T-helper 2 cell treated with Interferon-gamma antibody and Interleukin-4, amounts not matched to agents 100 ng/mL and 5 ng/mL, for 36 hours (primary cell): ENCODE measurements around the gene TMEM198. TPM values are rescaled to one million over a fixed set of nuclear protein-coding genes. Genes with fewer than 3 reads are reported as not detected.

ENCODE experiments used
- intact Hi-C: fragments of 100-400 bp; cut with micrococcal nuclease; formaldehyde crosslinking; loops from one replicate; pipeline ENCODE4 v1.15.1; 2023
- total RNA-seq: library from RNA; stranded (reverse); gene quantifications from 2 replicates; pipeline ENCODE4 v1.2.3, GENCODE V29; 2022

The TMEM198 gene
- total RNA-seq, 1 donor from 2014 or later, result 0.41 TPM

DNA sequence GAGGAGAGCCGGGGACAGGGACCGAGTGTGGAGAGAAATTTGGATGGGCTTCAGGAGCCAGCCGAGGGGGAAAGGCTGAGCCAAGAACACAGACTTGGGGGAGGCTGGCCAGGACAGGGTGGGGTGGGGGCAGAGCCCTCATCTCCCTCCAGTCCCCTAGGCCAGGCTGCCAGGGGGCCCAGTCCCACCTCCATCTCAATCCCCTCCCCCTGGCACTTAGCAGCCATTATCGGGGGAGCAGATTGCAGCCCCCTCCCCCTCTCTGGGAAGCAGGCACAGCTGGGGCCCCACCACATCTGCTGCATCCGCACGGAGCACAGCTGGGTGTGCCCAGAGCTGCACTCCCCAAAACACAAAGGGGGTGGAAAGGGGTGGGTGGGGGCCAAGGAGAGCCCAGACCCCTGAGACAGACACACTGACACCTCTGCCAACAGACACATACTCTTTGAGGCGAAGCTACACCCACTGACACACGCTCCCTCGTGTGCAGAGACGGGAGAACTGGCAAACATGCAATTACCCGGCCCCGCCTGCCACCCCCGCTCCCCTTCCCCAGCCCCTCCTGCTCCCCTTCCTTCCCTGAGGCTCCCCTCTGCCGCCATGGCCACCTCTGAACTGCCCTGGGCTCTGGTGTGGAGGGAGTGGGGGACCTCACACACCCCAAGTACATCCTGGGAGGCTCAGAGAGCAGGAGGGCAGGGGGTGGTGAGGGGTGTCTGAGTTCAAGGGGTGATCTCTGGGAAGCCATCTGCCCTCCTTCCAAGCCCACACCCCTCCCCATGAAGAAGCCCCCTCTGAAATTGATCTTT, 34.7 kb upstream of the TMEM198 start:
- intact Hi-C loops, result loop anchor here (1.0 kb wide), 1 partner anchor 11 kb away; the partner anchor contains the start of gene GMPPA

DNA sequence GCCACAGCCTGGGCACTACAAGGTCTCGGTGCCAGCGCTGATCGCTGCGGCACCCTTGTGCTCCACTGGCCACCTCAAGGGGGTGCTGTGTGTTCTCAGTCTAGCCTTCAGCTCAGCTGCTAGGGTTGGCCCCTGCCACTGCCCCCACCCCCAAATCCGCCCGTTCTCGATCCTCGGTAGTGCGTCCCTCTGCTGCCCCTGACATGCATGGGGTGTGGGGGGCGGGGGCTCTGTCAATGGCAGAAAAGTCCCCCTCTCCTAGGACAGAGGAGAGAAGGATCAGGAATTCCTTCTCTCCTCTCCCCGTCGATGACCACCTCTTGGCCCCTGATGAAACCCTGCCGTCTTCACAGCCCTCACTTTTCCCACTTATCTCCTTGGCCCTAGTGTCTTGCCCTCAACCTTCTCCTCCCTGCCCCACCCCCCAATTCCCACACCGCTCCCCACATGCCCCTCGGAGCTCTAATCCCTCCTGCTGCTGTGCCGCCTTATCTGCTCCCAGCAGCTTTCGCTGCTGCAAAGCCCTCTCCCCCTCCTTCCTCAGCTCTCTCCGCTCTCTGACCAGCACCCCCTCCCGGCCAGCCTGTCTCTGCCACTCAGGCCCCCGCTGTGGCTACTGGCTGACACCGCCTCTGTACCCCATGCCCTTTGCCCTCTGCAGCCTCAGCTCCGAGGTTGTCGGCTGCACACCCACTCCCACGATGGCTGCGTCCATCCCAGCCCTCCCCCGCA, 33.9 kb upstream of the TMEM198 start:
- intact Hi-C loops, result loop anchor here (1.0 kb wide), 1 partner anchor 12 kb away; the partner anchor contains the start of gene GMPPA

DNA sequence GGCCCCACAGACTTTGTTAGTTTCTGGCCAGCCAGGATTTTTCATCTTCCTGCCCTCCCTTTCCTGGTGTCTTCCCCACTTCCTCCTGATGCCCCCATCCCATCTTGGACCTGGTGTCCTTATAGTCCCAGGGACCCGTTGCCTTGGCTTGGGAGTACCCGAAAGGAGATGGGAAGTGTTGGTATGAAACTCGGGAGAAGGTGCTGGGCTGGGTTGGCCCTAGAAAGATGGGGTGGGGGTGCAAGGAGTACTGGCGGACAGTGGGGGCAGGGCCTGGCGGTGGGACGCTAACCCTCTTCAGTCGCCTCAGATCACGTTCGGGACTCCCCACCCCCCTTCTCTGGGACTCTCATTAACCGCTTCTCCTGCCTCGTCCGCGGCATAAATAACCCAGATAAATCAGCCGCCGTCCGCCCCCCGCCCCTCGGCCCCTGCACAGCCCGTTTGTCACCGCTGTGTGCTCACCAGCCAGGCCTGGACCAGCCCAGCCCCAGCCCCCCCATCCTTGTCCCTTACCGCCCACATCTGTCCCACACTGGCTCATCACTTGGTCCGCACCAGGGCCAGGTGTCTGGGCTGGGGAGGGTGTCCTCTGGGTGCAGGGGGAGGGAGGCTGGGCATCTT, 33.2 kb upstream of the TMEM198 start:
- intact Hi-C loops, result no loop called here

DNA sequence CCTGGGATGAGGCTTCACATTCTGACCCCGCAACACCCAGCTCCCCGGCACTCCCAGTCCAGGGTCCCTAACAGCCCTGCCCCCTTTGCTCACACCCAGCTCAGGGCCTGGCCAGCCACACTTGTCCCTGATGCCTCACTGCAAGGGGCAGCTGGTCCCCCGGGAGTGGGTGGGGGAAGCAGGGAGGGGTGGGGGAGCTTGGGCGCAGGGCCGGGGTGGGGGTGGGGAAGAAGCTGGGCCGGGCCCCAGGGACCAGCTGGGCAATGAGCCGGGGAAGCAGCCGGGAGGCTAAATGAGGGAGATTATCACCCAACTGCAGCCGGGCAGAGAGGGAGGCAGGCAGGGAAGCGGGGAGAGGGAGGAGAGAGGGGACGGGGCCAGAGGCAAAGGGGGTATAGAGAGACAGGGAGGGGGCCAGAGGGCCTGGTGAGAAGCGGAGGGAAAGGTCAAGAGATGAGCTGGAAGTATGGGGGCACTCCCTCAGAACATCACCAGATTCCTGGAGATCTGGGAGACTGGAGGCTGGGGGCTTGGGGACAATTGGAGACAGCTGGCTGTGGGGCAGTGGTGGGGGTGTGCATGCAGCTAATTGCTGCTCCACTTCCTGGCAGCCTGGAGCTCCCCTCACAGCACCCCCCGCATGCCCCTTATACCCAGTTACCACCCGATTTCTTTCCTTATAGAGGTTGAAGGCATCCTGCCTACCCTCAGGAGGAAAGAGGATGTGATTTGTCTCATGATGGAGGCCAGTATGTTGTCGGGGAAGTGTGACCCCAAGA, 32.1 kb upstream of the TMEM198 start:
- intact Hi-C loops, result no loop called here

DNA sequence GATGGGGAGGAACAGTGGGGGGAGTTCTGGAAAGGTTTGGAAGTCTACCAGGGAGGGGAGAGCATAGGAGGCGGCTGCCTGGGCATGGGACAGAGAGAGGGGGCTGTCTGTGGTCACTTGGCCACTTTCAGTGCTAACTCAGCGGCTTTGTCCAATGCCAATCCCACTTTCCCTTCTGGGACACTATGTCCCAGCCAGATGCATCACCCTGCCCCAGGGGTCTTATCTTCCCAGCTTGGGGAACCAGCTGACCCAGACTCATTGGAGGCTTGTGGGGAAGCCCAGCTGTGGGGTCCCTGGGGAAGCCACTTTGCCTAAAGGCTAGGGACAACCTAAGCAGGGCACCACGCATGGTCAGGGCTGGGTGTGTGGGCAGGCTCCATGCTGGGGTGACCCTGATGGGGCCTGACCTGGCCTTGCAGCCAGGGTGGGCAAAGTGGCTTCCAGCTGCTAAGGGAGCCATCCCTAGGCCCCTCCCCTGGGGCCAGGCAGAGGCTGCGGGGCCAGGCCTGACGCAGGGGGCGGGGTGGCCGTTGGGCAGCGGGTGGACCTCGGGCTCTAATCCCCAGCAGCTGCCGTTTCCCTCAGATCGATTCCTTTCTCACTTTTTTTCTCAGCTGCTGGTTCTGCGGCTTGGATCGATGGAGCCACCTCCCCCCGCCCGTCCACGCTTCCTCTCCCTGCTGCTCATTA, 31.2 kb upstream of the TMEM198 start:
- intact Hi-C loops, result no loop called here

DNA sequence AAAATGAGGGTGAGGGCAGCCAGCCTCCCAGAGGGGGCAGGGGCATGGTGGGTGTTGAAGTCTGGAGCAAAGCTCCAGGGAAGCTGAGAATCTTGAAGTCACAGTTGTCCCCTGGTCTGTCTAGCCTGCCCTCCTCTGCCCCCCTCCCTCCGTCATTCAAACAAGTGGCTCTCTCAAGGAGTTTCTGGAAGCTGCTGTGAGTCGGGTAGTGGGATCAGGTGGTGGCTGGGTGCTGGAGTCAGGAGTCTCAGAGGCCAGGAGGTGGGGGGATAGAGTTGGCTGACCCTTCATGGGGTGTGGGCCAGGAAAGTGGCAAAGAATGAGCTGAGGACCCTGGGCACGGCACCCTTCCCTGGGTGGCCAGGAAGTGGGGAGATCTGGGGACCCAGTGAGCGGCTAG, 30.0 kb upstream of the TMEM198 start:
- intact Hi-C loops, result no loop called here

DNA sequence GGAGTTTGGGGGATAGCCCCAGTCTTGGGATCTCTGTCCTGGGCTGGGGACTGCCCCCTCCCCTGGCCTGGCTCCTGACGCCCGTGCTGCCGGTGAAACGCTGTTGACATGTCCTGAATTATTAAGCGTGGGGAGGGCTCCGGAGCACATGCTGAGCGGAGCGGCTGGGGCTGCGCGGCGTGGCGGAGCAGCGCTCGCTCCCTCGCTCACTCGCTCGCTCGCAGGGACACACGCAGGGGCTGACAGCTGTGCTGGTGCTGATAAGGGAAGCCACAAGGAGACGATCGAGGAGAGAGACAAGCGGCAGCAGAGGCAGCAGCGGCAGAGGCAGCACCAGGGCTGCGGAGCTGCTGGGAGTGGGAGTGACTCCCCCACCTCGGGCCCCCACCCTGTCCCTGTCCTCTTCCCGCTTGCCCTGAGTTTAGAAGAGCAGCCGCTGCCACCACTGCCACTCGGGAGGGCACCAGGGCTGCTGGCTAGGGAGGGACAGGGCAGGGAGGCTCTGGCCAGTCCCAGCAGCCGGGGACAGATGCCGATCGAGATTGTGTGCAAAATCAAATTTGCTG, 29.5 kb upstream of the TMEM198 start, which contains the start of gene ASIC4:
Gene ASIC4 (plus strand): TSS at position 287 of the 566 bp plus-strand sequence. CDS start 243 bp downstream, at position 530.
- intact Hi-C loops, result no loop called here

DNA sequence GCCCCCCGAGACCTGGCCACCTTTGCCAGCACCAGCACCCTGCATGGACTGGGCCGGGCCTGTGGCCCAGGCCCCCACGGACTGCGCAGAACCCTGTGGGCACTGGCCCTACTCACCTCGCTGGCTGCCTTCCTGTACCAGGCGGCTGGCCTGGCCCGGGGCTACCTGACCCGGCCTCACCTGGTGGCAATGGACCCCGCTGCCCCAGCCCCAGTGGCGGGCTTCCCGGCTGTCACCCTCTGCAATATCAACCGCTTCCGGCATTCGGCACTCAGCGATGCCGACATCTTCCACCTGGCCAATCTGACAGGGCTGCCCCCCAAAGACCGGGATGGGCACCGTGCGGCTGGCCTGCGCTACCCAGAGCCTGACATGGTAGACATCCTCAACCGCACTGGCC, 29.0 kb upstream of the TMEM198 start:
- intact Hi-C loops, result no loop called here

DNA sequence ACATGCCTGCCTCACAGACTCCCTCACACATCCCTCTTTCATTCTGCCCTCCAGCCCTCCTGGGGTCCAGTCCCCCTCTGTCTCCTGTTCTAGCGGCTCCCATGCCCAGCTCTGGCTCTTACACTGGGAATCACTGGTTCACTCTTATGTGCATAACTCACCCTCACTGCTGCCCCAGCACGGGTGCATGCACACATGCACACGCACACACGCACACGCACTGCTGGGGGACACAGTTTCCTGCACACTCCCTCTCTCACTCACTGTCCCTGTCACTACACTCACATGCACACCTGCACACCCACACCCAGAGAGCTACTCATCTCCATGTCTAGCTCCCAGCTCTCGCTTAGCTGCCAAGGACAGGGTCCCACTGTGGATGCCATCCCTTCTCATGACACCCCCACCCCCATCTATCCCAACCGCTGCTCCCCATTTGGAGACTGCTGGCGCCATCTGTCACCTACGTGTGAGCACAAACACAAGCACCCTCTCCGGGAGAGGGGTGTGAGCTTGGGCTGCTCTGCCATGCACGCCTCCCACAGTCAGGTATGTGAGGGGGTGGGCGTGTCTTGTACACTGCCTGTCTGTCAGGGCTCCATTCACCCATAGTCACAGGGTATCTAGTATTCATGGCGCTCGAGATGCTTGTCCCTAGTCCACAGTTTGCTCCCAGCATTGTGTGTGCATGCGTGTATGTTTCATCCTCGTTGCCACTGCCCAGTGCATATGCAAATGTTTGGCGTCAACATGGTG, 27.8 kb upstream of the TMEM198 start:
- intact Hi-C loops, result no loop called here

DNA sequence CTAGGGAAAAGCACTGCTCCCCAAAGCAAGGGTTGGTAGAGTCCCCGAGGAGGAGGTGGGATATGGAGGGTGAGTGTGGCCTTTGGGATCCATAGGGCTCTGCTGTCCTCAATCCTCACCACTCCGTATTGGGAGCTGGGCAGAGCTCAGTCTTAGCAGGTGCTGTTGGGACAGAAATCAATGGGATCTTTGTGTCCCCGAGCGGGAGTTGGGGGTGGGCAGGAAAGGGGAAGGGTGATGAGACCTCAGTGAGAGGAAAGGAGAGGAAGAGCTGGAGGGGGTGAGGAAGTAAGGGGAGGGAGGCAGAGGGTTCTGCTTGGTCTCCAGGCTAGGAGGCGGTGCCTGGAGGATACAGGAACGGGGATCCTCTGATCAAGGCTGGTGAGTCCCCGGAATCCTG, 26.9 kb upstream of the TMEM198 start:
- intact Hi-C loops, result no loop called here

DNA sequence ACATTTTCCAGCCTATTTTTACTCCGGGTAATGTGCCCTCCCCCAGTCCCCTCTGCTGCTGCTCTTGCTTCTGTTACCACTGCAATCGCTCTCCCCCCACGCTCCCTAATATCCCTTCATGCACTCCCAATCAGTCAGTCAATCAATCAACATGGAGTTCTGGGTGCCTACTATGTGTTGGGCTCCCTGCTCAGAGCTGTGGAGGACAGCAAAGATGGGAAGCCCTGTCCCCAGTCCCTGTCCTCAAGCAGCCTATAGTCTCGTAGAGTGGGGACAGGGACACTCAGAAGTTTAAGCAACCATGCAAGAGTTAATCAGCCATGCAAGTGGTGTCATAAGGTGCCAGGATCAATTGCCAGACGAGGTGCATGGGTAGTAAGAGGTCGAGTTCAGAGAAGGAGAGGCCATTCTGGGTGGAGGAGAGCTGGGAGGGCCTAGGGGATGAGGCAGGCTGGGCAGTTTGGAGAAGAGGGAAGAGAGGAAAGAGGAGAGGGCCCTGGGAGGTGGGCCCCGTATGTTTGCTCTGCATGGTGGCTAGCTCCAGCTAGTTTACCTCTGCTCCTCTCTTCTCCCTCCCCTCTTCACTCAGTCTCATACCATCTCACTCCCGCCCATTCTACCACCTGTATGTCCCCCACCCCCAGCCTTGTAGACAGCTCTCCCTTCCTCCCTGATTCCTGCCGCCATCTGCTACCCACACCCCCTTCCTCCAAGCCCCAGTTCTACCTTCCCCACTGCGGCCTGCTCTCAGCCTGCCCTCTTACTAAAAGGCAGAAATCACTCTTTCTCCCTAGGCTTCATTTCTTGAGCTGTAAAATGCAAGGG, 25.7 kb upstream of the TMEM198 start:
- intact Hi-C loops, result no loop called here

DNA sequence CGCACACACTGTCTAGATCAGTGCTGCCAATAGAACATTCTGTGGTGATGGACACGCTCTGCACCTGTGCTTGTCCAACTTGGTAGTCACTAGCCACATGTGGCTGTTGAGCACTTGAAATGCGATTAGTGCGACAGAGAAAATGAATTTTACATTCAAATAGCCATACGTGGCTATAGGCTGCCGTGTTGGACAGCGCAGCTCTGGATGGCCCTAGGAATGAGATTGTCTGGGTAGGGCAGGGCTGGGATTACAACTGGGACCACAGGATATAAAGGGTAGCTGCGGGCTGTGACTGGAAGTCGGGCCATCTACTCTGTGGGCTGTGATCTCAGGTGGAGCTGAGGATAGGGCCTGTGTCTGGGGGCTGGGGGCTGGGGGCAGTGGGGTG, 24.3 kb upstream of the TMEM198 start:
- intact Hi-C loops, result no loop called here

DNA sequence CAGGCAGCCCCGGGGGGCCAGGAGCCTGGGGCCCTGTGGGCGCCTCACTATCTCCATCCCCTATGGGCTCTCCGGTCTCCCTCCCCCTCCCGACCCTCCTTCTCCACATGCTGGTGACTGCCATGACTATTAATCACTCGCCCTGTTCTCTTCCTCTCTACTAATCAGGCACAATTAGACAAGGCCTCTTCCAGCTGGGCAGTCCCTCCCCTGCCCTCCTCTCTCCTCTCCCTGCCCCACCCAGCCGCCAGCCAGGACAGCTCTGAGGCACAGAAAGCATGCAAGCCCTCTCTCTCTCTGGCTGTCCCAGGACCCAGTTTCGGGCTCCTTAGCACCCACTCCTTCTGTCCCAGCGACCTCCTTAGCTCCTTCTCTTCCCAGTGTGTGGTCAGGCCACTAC, 23.7 kb upstream of the TMEM198 start:
- intact Hi-C loops, result no loop called here

DNA sequence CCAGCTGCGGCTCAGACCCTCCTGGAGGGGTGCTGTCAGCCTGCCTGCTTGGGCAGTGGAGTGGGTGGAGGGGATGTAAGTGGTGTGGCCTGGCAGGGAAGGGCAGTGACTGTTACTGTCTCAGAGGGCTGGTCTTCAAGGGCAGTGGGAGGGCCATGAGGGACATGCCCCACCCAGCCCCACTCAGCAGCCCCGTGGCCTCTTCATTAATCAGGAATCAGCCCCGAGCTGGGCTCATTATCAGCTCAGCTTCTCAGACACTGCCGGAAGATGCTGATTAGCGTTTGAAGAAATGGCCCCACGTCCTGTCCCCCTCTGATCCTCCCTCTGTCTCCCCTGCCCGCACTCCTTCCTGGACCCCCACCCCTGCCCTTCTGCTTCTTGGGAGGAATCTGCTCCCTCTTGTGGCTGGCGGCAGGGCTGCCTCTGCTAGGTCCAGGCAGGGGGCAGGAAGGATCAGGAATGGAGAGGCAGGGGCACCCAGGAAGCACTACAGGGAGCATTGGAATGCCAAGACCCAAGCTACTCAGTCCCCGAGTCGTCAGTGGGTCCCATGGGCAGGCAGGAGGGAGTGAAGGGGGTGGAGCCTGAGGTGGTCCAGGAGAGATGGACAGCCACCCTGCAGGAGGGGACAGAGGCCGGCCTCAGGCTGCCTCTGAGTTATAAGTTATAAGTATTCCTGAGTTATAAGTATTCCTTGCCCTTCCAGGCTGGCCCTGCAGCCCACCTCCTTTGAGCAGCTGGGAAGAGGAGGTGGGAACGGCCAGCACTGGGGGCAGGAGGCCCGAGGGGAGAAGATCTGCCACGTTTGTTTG, 22.6 kb upstream of the TMEM198 start:
- intact Hi-C loops, result no loop called here

DNA sequence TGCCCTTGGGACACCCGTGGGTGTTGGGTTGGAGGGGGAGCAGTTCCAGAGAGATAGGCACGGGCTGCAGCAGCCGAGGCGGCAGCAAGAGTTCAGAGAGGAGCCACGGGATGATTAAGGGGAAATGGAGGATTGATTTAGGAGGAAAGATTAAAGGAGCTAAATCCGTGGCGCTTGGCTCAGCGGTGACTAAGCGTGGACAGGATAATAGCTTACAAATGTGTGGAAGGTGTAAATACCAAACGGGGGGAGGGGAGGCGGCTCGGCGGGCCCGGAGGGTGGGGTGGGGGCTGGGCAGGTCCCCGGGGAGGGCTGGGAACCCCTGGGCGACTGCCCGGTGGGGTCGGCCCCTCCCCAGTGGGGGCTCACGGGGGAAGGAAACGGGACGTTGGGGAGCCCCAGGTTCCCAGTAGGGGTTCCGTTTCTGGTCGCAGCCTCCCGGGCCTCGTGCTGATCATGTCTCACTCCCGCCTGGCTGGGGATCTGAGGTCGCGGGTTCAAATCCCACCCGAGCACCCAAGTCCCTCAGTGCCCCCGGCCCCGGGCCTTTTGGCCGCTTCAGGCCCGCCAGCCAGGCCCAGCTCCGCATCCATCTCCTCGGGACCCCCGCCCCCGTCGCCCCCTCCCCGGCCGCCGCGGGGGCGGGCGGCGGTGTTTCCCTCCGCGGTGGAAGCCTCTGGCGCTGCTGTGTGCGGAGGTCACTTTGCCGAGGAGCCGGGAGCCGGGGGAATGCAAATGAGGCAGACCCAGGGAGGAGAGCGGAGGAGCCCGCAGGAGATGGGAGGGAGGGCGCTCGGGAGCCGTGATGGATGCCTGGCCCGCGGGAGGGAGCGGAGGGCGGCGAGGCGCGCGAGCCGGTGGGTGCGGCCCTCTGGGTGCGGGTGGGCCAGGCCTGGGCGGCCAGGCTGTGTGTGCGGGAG, 21.5 kb upstream of the TMEM198 start:
- intact Hi-C loops, result no loop called here

DNA sequence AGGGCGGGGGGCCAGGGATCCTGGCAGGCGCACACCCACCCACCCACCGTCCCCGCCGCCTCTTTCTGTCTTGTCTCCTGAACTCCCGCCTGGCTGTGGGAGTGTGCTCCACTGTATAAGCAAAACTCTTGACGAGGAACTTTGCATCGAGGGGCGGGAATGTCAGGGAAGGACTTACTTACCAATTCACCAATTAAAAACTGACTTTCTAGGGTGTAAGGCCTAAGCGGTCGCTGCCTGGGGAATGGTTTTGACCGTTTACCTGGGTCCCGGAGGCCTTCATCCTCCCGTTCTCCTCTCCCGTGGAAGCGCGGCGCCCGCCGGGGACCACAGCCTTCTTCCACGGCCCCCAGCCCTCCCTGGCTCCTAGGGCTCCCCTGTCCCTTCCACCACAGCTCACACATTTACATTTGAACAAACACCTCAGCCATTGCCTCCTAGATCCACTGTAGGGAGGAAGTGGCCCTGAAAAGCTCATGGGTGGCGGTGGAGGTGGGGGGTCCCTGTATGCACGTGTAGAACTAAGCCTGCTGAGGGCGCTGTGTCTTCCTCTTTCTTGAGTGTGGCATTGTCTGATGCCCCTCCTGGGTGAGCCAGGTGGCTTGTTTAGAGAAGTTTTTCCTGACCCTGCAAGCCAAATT, 20.7 kb upstream of the TMEM198 start:
- intact Hi-C loops, result no loop called here
